Neuronal stem cell (in vitro differentiated cells): ENCODE measurements around the gene PEX12. TPM values are rescaled to one million over a fixed set of nuclear protein-coding genes. Genes with fewer than 3 reads are reported as not detected.
"Not testable (repeated sequence)": the region's sequence is repeated elsewhere in the genome, so short reads cannot be mapped to it uniquely, and the experiment has no call there.

ENCODE experiments used
- DNase-seq: peaks from one replicate; pipeline ENCODE4 v3.0.0-alpha.2; 2013; ENCODE audit warnings: low spot score
- H2AFZ ChIP-seq: one replicate; pipeline ENCODE4 v1.6.1; 2013; ENCODE audit warnings: mild to moderate bottlenecking, low read length, inconsistent platforms
- H2AK5ac ChIP-seq: 2 replicates; pipeline ENCODE4 v1.6.1; 2013; ENCODE audit warnings: low read depth, mild to moderate bottlenecking, inconsistent platforms, low read length, moderate library complexity, mixed read lengths
- H2BK120ac ChIP-seq: 2 replicates; pipeline ENCODE4 v1.6.1; 2013; ENCODE audit warnings: low read depth, mild to moderate bottlenecking, inconsistent platforms, low read length, moderate library complexity, mixed read lengths
- H2BK12ac ChIP-seq: one replicate; pipeline ENCODE4 v1.6.1; 2013; ENCODE audit warnings: low read length, inconsistent platforms
- H2BK15ac ChIP-seq: 2 replicates; pipeline ENCODE4 v1.6.1; 2013; ENCODE audit warnings: mild to moderate bottlenecking, low read length, inconsistent platforms, mixed read lengths
- H2BK5ac ChIP-seq: one replicate; pipeline ENCODE4 v1.6.1; 2013; ENCODE audit warnings: inconsistent platforms, mild to moderate bottlenecking, low read length, moderate library complexity
- H3K14ac ChIP-seq: one replicate; pipeline ENCODE4 v1.6.1; 2013; ENCODE audit warnings: low read length, inconsistent platforms
- H3K18ac ChIP-seq: 2 replicates; pipeline ENCODE4 v1.6.1; 2013; ENCODE audit warnings: low read length, inconsistent platforms
- H3K23ac ChIP-seq: 2 replicates; pipeline ENCODE4 v1.6.1; 2013; ENCODE audit warnings: low read depth, mild to moderate bottlenecking, mixed read lengths, low read length, inconsistent platforms; ENCODE audit not compliant: poor library complexity
- H3K27ac ChIP-seq: replicated peaks from 3 replicates; pipeline ENCODE4 v1.5.1; 2013; ENCODE audit warnings: low read length, inconsistent platforms
- H3K27me3 ChIP-seq, 3 experiments: 2 replicates each; pipeline ENCODE4 v1.6.1; 2013; ENCODE audit warnings: low read length in 3 of 3, mild to moderate bottlenecking in 2 of 3, inconsistent platforms in 1 of 3, low read depth in 1 of 3, mixed read lengths in 1 of 3, moderate library complexity in 1 of 3; ENCODE audit not compliant: control insufficient read depth in 3 of 3, insufficient read depth in 3 of 3
- H3K36me3 ChIP-seq, 2 donors: replicated peaks in 1 of 2; 2 replicates each; pipeline ENCODE4 v1.6.1; 2013; ENCODE audit warnings: low read length in 2 of 2; ENCODE audit not compliant: control insufficient read depth in 2 of 2, insufficient read depth in 2 of 2
- H3K4ac ChIP-seq: 2 replicates; pipeline ENCODE4 v1.6.1; 2013; ENCODE audit warnings: inconsistent platforms, mild to moderate bottlenecking, low read length, moderate library complexity
- H3K4me1 ChIP-seq, 2 donors: 1 replicate in 1 of 2; 2 replicates in 1 of 2; pipeline ENCODE4 v1.6.1; 2013; ENCODE audit warnings: low read length in 2 of 2, low read depth in 1 of 2; ENCODE audit not compliant: control insufficient read depth in 2 of 2, insufficient read depth in 1 of 2
- H3K4me2 ChIP-seq: one replicate; pipeline ENCODE4 v1.6.1; 2013; ENCODE audit warnings: mild to moderate bottlenecking, low read length, inconsistent platforms; ENCODE audit not compliant: insufficient read depth, poor library complexity, severe bottlenecking
- H3K4me3 ChIP-seq, 2 donors: 2 replicates each; pipeline ENCODE4 v1.5.1; 2013; ENCODE audit warnings: low read length in 2 of 2, mild to moderate bottlenecking in 2 of 2, inconsistent platforms in 1 of 2, moderate library complexity in 1 of 2
- H3K79me1 ChIP-seq: one replicate; pipeline ENCODE4 v1.6.1; 2013; ENCODE audit warnings: low read depth, mild to moderate bottlenecking, inconsistent platforms, low read length, moderate library complexity
- H3K9ac ChIP-seq: one replicate; pipeline ENCODE4 v1.6.1; 2013; ENCODE audit warnings: mild to moderate bottlenecking, low read depth, low read length, inconsistent platforms; ENCODE audit not compliant: poor library complexity
- H3K9me3 ChIP-seq, 2 donors: replicated peaks in 1 of 2; 2 replicates each; pipeline versions ENCODE3 to v1.6.1; 2013; ENCODE audit warnings: low read length in 2 of 2, mild to moderate bottlenecking in 2 of 2, inconsistent platforms in 1 of 2, low read depth in 1 of 2, mixed read lengths in 1 of 2, moderate library complexity in 1 of 2; ENCODE audit not compliant: control insufficient read depth in 2 of 2, insufficient read depth in 1 of 2
- H4K8ac ChIP-seq: one replicate; pipeline ENCODE4 v1.6.1; 2013; ENCODE audit warnings: low read depth, mild to moderate bottlenecking, inconsistent platforms, low read length, moderate library complexity
- H4K91ac ChIP-seq: one replicate; pipeline ENCODE4 v1.6.1; 2013; ENCODE audit warnings: low read length, low read depth, mild to moderate bottlenecking, inconsistent platforms; ENCODE audit not compliant: poor library complexity
- WGBS, 2 donors: extraction: QIAGEN DNeasy Blood & Tissue Kit; methylation state at CpG; one replicate each; pipeline ENCODE4 v1.1.7; 2013; ENCODE audit warnings: missing lambda C conversion rate in 2 of 2, mixed read lengths in 1 of 2; ENCODE audit not compliant: insufficient read length in 2 of 2, insufficient replicate concordance in 1 of 2; ENCODE audit errors: extremely low coverage in 2 of 2; 5-methylcytosine and 5-hydroxymethylcytosine counted together
- small RNA-seq: library from polyadenylated mRNA; stranded (forward); fragments of <200 nt; extraction: miRNeasy Mini kit (QIAGEN cat#:217004); gene quantifications from one replicate; pipeline ENCODE3, GENCODE V24; 2013; ENCODE audit not compliant: insufficient read depth

PEX12 gene

DNA sequence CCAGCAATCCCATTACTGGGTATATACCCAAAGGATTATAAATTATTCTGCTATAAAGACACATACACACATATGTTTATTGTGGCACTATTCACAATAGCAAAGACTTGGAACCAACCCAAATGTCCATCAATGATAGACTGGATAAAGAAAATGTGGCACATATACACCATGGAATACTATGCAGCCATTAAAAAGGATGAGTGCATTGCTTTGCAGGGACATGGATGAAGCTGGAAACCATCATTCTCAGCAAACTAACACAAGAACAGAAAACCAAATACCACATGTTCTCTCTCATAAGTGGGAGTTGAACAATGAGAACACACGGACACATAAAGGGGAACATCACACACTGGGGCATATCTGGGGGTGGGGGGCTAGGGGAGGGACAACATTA, 49.0 kb downstream of the PEX12 start:
- not testable (repeated sequence) for H3K4me1 ChIP-seq, H3K36me3 ChIP-seq, H2BK5ac ChIP-seq, H3K4ac ChIP-seq, H3K27me3 ChIP-seq, H4K8ac ChIP-seq, H3K27ac ChIP-seq, H2AFZ ChIP-seq, H4K91ac ChIP-seq, H3K79me1 ChIP-seq, H3K4me3 ChIP-seq, H2BK120ac ChIP-seq, H3K9me3 ChIP-seq, H3K14ac ChIP-seq, H3K9ac ChIP-seq, H3K18ac ChIP-seq, H2BK12ac ChIP-seq, H2BK15ac ChIP-seq, H2AK5ac ChIP-seq, H3K4me2 ChIP-seq, H3K23ac ChIP-seq, DNase-seq
- WGBS, 2 donors: no CpG with 5 or more reads among the region's 1 CpG

Small RNA genes within 50 kb of the gene (small RNA-seq; reads per million reads assigned to genes)
- gene AC004134.1 (not detected), gene AC015911.1 (not detected), gene SNORD7 (248 reads per million, percentile 98 among the genes with 10 or more reads in this experiment)
